Mesenchymal stem cell (in vitro differentiated cells and primary cell): ENCODE data around the gene SP2.

Source experiments
- DNase-seq: peaks from one replicate; pipeline ENCODE4 v3.0.0-alpha.2; 2013
- H2AFZ ChIP-seq: one replicate; pipeline ENCODE4 v1.6.1; 2013; ENCODE audit warnings: low read depth, mild to moderate bottlenecking, control low read depth, inconsistent platforms, low read length, moderate library complexity
- H2AK5ac ChIP-seq: 2 replicates; pipeline ENCODE4 v1.6.1; 2013; ENCODE audit warnings: low read length, moderate library complexity, mild to moderate bottlenecking, inconsistent platforms; ENCODE audit not compliant: severe bottlenecking
- H2BK120ac ChIP-seq: one replicate; pipeline ENCODE4 v1.6.1; 2013; ENCODE audit warnings: low read depth, mild to moderate bottlenecking, inconsistent platforms, low read length, moderate library complexity
- H2BK12ac ChIP-seq, 2 experiments: one replicate each; pipeline ENCODE4 v1.6.1; 2013; ENCODE audit warnings: inconsistent platforms in 2 of 2, low read length in 2 of 2, mild to moderate bottlenecking in 2 of 2, moderate library complexity in 2 of 2, control low read depth in 1 of 2
- H2BK15ac ChIP-seq: one replicate; pipeline ENCODE4 v1.6.1; 2013; ENCODE audit warnings: mild to moderate bottlenecking, low read depth, inconsistent platforms; ENCODE audit not compliant: poor library complexity, severe bottlenecking
- H2BK5ac ChIP-seq: 2 replicates; pipeline ENCODE4 v1.6.1; 2013; ENCODE audit warnings: low read depth, mild to moderate bottlenecking, low read length, control low read depth, inconsistent platforms; ENCODE audit not compliant: poor library complexity, severe bottlenecking
- H3K14ac ChIP-seq, 2 experiments: one replicate each; pipeline ENCODE4 v1.6.1; 2013; ENCODE audit warnings: inconsistent platforms in 2 of 2, low read length in 2 of 2, control low read depth in 1 of 2, mild to moderate bottlenecking in 1 of 2, moderate library complexity in 1 of 2
- H3K18ac ChIP-seq, 2 experiments: one replicate each; pipeline ENCODE4 v1.6.1; 2013; ENCODE audit warnings: inconsistent platforms in 2 of 2, low read length in 2 of 2, control low read depth in 1 of 2, low read depth in 1 of 2, mild to moderate bottlenecking in 1 of 2
- H3K23ac ChIP-seq, 2 experiments: one replicate each; pipeline ENCODE4 v1.6.1; 2013; ENCODE audit warnings: inconsistent platforms in 2 of 2, low read length in 2 of 2, mild to moderate bottlenecking in 2 of 2, moderate library complexity in 2 of 2, control low read depth in 1 of 2
- H3K27ac ChIP-seq: 2 replicates; pipeline ENCODE4 v1.5.1; 2013; ENCODE audit warnings: mild to moderate bottlenecking, moderate library complexity, low read length, control low read depth, inconsistent platforms; ENCODE audit not compliant: poor library complexity, severe bottlenecking
- H3K27me3 ChIP-seq, 2 experiments: 2 replicates each; pipeline versions ENCODE4 v1.6.1 to v1.7.0; 2013; ENCODE audit warnings: low read length in 2 of 2, mild to moderate bottlenecking in 2 of 2, moderate library complexity in 2 of 2, control low read depth in 1 of 2, inconsistent platforms in 1 of 2; ENCODE audit not compliant: control insufficient read depth in 1 of 2, insufficient read depth in 1 of 2
- H3K36me3 ChIP-seq, 2 experiments: 2 replicates each; pipeline versions ENCODE4 v1.6.1 to v1.7.0; 2013; ENCODE audit warnings: low read length in 2 of 2, control low read depth in 1 of 2, inconsistent platforms in 1 of 2, low read depth in 1 of 2, mild to moderate bottlenecking in 1 of 2; ENCODE audit not compliant: insufficient read depth in 2 of 2, control insufficient read depth in 1 of 2
- H3K4ac ChIP-seq, 2 experiments: one replicate each; pipeline ENCODE4 v1.6.1; 2013; ENCODE audit warnings: inconsistent platforms in 2 of 2, low read length in 2 of 2, mild to moderate bottlenecking in 2 of 2, moderate library complexity in 2 of 2, control low read depth in 1 of 2, low read depth in 1 of 2
- H3K4me1 ChIP-seq: 2 replicates; pipeline ENCODE4 v1.6.1; 2013; ENCODE audit warnings: low read depth, low read length, control low read depth; ENCODE audit not compliant: control insufficient read depth, insufficient read depth
- H3K4me2 ChIP-seq: 2 replicates; pipeline ENCODE4 v1.6.1; 2013; ENCODE audit warnings: low read length, mild to moderate bottlenecking, inconsistent platforms; ENCODE audit not compliant: poor library complexity, severe bottlenecking
- H3K4me3 ChIP-seq, 2 experiments: 2 replicates each; pipeline versions ENCODE4 v1.5.1 to v1.7.0; 2013; ENCODE audit warnings: low read length in 2 of 2, mild to moderate bottlenecking in 2 of 2, control low read depth in 1 of 2, low read depth in 1 of 2; ENCODE audit not compliant: insufficient read depth in 1 of 2
- H3K79me1 ChIP-seq: replicated peaks from 2 replicates; pipeline ENCODE4 v1.6.1; 2013; ENCODE audit warnings: mild to moderate bottlenecking, control low read depth, low read length, inconsistent platforms; ENCODE audit not compliant: poor library complexity, severe bottlenecking
- H3K9ac ChIP-seq: 2 replicates; pipeline ENCODE4 v1.7.0; 2013; ENCODE audit warnings: mild to moderate bottlenecking, low read length, moderate library complexity
- H3K9me3 ChIP-seq: 2 replicates; pipeline ENCODE4 v1.7.0; 2013; ENCODE audit warnings: mild to moderate bottlenecking, low read length; ENCODE audit not compliant: control insufficient read depth
- H4K8ac ChIP-seq: one replicate; pipeline ENCODE4 v1.6.1; 2013; ENCODE audit warnings: inconsistent platforms, mild to moderate bottlenecking, low read length, moderate library complexity
- H4K91ac ChIP-seq: one replicate; pipeline ENCODE4 v1.6.1; 2013; ENCODE audit warnings: mild to moderate bottlenecking, low read length, inconsistent platforms
- WGBS: methylation state at CpG from one replicate; pipeline ENCODE4 v1.1.7; 2013; ENCODE audit warnings: mixed read lengths; 5-methylcytosine and 5-hydroxymethylcytosine counted together

The SP2 gene

GRCh38 chr17:47879028-47879585, 16.9 kb upstream of the SP2 start:
- Histone ChIP-seq H2AFZ (no peak overlapping the region), H2BK12ac (peak overlapping the region; percentile 14 to 66), H3K4me3 (no peak overlapping the region), H3K9me3 (no peaks in the 10 kb centered on the region), H3K4me2 (no peak overlapping the region), H3K27ac (no peak overlapping the region), H3K27me3 (peaks cover 17 to 77% of the 10 kb centered on the region in 2 experiments), H3K4me1 (peaks cover 9% of the 10 kb centered on the region), H3K9ac (no peak overlapping the region), H3K23ac (no peak overlapping the region), H3K4ac (peak overlapping the region in 1 of 2 experiments; percentile 0), H2BK5ac (no peak overlapping the region), H4K8ac (peak overlapping the region; percentile 51), H4K91ac (no peak overlapping the region), H2BK15ac (no peak overlapping the region), H3K18ac (peak overlapping the region in 1 of 2 experiments; percentile 19), H2AK5ac (no peak overlapping the region), H3K14ac (no peak overlapping the region), H3K79me1 (no peaks in the 10 kb centered on the region), H3K36me3 (no peaks in the 10 kb centered on the region), H2BK120ac (no peak overlapping the region)
- peak; percentile 77 for DNase-seq
- 57% methylated on average over 1 of the region's 2 CpGs for WGBS

- Histone ChIP-seq H3K4me1 (peaks cover 4% of the 10 kb centered on the region), H3K18ac (peak overlapping the region in 1 of 2 experiments; percentile 11), H3K79me1 (no peaks in the 10 kb centered on the region), H3K23ac (peak overlapping the region in 1 of 2 experiments; percentile 42), H3K4me3 (no peak overlapping the region), H3K27me3 (peaks cover 10 to 77% of the 10 kb centered on the region in 2 experiments), H2BK120ac (no peak overlapping the region), H2AK5ac (no peak overlapping the region), H2BK5ac (no peak overlapping the region), H3K4ac (no peak overlapping the region), H2AFZ (no peak overlapping the region), H3K14ac (no peak overlapping the region), H3K27ac (no peak overlapping the region), H3K9ac (no peak overlapping the region), H4K8ac (no peak overlapping the region), H3K9me3 (no peaks in the 10 kb centered on the region), H2BK15ac (no peak overlapping the region), H3K4me2 (no peak overlapping the region), H4K91ac (no peak overlapping the region), H3K36me3 (no peaks in the 10 kb centered on the region), H2BK12ac (peak overlapping the region in 1 of 2 experiments; percentile 87)
- no peak for DNase-seq
- WGBS, result 85% methylated on average over 6 of the region's 8 CpGs
Observed at GRCh38 chr17:47879776-47880454, 16.1 kb upstream of the SP2 start.

GRCh38 chr17:47882247-47882646, 13.8 kb upstream of the SP2 start:
- Histone ChIP-seq H4K91ac (peak overlapping the region; percentile 27), H2AFZ (no peak overlapping the region), H3K4ac (no peak overlapping the region), H3K4me3 (peak overlapping the region in 1 of 2 experiments; percentile 67), H3K36me3 (no peaks in the 10 kb centered on the region), H3K23ac (no peak overlapping the region), H3K9me3 (no peaks in the 10 kb centered on the region), H2BK15ac (no peak overlapping the region), H2BK5ac (no peak overlapping the region), H3K27ac (no peak overlapping the region), H2AK5ac (no peak overlapping the region), H3K27me3 (peaks cover 0 to 73% of the 10 kb centered on the region in 2 experiments), H3K18ac (peak overlapping the region in 1 of 2 experiments; percentile 25), H2BK120ac (no peak overlapping the region), H3K4me2 (no peak overlapping the region), H3K14ac (no peak overlapping the region), H3K9ac (peak overlapping the region; percentile 58), H3K79me1 (no peaks in the 10 kb centered on the region), H4K8ac (peak overlapping the region; percentile 50), H3K4me1 (no peaks in the 10 kb centered on the region), H2BK12ac (no peak overlapping the region)
- 62% methylated on average over 7 of the region's 7 CpGs for WGBS
- peak; percentile 54 for DNase-seq

GRCh38 chr17:47882695-47883588, 13.1 kb upstream of the SP2 start:
- no peak for DNase-seq
- H4K8ac ChIP-seq, result peak overlapping the region; percentile 64

More at GRCh38 chr17:47882695-47883588, 13.1 kb upstream of the SP2 start:
- Histone ChIP-seq H3K27me3 (peaks cover 0 to 66% of the 10 kb centered on the region in 2 experiments), H3K4me2 (no peak overlapping the region), H2BK15ac (no peak overlapping the region), H4K91ac (peak overlapping the region; percentile 67), H2AK5ac (no peak overlapping the region), H3K4me3 (peak overlapping the region in 1 of 2 experiments; percentile 67), H3K79me1 (no peaks in the 10 kb centered on the region), H3K27ac (no peak overlapping the region), H3K9me3 (no peaks in the 10 kb centered on the region), H3K18ac (no peak overlapping the region), H3K4ac (no peak overlapping the region), H3K4me1 (no peaks in the 10 kb centered on the region), H3K23ac (no peak overlapping the region), H3K14ac (no peak overlapping the region), H2BK12ac (peak overlapping the region in 1 of 2 experiments; percentile 14), H2BK5ac (no peak overlapping the region), H3K9ac (peak overlapping the region; percentile 58), H2BK120ac (no peak overlapping the region), H2AFZ (no peak overlapping the region), H3K36me3 (no peaks in the 10 kb centered on the region)
- WGBS, result 96% methylated on average over 8 of the region's 9 CpGs
